GM19395 (cell line): ENCODE results near the gene MDN1.
A peak's percentile ranks its signal among the peaks of the same experiment; 100 is the strongest.
"Not testable (repeated sequence)": the region's sequence is repeated elsewhere in the genome, so short reads cannot be mapped to it uniquely, and the experiment has no call there.

ENCODE experiments used
- ATAC-seq: cut with Tn5 transposase; IDR thresholded peaks from one replicate; pipeline ENCODE4 v1.9.1; 2021; ENCODE audit warnings: mild to moderate bottlenecking, moderate library complexity; ENCODE audit not compliant: unreplicated experiment

Gene MDN1, protein sequence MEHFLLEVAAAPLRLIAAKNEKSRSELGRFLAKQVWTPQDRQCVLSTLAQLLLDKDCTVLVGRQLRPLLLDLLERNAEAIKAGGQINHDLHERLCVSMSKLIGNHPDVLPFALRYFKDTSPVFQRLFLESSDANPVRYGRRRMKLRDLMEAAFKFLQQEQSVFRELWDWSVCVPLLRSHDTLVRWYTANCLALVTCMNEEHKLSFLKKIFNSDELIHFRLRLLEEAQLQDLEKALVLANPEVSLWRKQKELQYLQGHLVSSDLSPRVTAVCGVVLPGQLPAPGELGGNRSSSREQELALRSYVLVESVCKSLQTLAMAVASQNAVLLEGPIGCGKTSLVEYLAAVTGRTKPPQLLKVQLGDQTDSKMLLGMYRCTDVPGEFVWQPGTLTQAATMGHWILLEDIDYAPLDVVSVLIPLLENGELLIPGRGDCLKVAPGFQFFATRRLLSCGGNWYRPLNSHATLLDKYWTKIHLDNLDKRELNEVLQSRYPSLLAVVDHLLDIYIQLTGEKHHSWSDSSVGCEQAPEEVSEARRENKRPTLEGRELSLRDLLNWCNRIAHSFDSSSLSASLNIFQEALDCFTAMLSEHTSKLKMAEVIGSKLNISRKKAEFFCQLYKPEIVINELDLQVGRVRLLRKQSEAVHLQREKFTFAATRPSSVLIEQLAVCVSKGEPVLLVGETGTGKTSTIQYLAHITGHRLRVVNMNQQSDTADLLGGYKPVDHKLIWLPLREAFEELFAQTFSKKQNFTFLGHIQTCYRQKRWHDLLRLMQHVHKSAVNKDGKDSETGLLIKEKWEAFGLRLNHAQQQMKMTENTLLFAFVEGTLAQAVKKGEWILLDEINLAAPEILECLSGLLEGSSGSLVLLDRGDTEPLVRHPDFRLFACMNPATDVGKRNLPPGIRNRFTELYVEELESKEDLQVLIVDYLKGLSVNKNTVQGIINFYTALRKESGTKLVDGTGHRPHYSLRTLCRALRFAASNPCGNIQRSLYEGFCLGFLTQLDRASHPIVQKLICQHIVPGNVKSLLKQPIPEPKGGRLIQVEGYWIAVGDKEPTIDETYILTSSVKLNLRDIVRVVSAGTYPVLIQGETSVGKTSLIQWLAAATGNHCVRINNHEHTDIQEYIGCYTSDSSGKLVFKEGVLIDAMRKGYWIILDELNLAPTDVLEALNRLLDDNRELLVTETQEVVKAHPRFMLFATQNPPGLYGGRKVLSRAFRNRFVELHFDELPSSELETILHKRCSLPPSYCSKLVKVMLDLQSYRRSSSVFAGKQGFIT (N-terminal part only)

DNA sequence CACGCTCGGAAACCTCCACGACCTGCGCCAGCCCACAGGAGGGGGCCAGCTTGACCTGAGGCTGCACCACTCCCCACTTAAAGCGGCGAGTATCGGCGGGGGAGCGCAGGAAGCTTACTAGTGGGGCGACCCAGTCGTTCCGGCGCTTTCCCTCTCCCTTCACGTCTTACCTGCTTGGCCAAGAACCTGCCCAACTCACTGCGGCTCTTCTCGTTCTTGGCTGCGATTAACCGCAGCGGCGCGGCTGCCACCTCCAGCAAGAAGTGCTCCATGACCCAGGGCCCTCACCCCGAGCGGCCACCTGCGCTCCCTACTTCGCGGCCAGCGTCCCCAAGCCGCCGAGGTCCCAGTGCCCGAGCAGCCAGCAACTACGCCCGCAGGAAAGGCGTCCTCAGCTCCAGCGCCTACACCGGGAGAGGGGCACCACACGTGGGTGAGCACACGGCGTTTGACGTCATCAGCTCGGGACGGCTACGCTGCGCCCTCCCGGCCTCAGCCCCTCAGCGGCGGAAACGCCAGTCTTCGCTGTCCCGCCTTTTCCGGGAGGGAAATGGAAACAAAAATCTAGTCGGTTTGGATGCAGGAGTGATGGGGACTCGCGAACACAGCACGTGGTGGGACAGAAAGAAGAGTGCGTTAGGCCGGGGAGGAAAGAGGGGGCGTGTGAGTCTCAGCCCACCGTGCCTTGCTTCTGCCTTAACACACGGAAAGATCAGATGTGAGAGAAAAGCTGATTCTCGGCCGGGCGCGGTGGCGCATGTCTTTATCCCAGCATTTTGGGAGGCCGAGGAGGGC, at the start of gene MDN1:
TSS of gene MDN1 (minus strand) at position 459 of the 795 bp plus-strand sequence. CDS start at position 272, 187 bp downstream.
- ATAC-seq: peak; percentile 95

DNA sequence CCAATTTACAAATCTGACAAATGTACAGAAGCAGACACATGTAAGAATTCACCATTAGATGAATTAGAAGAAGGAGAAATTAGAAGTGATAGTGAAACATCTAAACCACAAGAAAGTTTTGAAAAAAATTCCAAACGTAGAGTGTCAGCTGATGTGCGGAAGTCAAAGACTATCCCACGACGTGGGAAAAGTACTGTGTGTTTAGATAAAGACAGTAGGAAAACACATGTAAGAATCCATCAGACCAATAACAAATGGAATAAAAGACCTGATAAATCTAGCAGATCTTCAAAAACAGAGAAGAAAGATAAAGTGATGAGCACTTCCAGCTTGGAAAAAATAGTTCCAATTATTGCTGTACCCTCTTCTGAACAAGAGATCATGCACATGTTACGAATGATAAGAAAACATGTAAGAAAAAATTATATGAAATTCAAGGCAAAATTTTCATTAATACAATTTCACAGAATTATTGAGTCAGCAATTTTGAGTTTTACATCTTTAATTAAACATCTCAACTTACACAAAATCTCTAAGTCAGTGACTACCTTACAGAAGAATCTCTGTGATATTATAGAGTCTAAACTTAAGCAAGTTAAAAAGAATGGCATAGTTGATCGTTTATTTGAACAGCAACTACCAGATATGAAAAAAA, 46.6 kb upstream of the MDN1 start:
- no peak for ATAC-seq

DNA sequence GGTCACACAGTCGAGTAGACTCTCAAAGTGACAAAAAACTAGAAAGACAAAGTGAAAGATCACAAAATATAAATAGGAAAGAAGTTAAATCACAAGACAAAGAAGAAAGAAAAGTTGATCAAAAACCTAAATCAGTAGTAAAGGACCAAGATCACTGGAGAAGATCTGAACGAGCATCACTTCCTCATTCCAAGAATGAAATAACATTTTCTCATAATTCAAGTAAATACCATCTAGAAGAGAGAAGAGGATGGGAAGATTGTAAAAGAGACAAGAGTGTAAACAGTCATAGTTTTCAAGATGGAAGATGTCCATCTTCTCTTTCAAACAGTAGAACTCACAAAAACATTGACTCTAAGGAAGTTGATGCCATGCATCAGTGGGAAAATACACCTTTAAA, 43.1 kb upstream of the MDN1 start:
- peak; percentile 25 for ATAC-seq

DNA sequence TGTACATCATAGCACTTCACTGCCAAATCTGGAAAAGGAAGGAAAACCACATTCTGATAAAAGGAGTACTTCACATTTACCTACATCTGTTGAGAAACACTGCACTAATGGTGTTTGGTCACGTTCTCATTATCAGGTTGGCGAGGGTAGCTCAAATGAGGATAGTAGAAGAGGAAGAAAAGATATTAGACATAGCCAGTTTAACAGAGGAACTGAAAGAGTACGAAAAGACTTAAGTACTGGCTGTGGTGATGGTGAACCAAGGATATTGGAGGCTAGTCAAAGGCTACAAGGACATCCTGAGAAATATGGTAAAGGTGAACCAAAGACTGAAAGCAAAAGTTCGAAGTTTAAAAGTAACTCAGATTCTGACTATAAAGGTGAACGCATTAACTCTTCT, 42.7 kb upstream of the MDN1 start:
- peak; percentile 85 for ATAC-seq

DNA sequence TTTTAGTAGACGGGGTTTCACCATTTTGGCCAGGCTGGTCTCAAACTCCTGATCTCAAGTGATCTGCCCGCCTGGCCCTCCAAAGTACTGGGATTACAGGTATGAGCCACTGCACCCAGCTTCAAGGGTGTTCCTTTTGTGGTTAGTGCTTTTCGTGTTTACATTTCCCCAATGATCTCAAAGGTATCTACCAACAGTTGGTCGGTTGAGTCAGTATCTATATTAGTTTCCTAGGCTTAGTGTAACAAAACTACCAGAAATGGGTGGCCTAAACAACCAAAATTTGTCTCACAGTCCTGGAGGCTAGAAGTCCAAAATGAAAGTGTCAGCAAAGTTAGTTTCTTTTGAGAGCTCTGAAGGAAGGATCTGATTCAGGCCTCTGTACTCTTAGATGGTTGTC, 40.1 kb upstream of the MDN1 start:
- ATAC-seq: peak; percentile 55

DNA sequence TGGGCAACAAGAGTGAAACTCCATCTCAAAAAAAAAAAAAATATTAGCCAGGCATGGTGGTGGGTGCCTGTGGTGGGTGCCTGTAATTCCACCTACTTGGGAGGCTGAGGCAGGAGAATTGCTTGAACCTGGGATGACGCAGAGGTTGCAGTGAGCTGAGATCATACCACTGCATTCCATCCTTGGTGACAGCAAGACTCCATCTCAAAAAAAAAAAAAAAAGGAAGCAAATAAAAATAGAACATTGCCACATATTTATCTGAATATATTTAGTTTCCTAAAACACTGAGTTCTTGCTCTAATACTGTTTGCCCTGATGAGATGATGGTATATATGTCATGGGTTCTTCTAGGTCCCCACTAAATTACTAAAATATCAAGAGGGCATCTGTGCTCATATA, 38.4 kb upstream of the MDN1 start:
- no peak for ATAC-seq

DNA sequence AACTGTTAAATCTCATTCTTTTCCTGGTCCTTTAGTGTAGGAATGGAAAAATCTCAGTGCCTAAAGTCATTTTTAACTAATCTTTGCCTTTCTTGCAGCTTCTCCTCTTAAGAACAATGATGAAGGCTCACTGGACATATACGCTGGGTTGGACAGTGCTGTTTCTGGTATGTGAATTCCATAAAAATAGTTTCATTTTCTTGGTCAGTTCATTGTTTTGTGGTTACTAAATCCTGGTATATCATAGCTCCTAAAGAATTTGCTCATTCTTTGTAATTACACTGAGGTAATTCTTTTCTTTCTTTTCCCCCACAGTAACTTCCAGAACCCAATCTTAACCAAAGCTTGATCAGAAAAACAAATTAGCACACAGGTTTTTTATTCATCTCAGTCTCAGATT, 33.5 kb upstream of the MDN1 start:
- no peak for ATAC-seq

DNA sequence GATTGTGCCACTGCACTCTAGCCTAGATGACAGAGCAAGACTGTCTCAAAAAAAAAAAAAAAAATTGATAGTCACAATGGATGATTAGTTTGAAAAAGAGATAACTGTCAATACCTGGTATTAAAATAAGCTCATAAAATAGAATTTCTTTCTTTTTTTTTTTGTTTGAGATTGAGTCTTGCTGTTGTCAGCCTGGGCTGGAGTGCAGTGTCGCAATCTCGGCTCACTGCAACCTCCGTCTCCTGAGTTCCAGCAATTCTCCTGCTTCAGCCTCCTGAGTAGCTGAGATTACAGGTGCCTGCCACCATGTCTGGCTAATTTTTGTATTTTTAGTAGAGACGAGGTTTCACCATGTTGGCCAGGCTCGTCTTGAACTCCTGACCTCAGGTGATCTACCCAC, 27.9 kb upstream of the MDN1 start:
- ATAC-seq: not testable (repeated sequence)

DNA sequence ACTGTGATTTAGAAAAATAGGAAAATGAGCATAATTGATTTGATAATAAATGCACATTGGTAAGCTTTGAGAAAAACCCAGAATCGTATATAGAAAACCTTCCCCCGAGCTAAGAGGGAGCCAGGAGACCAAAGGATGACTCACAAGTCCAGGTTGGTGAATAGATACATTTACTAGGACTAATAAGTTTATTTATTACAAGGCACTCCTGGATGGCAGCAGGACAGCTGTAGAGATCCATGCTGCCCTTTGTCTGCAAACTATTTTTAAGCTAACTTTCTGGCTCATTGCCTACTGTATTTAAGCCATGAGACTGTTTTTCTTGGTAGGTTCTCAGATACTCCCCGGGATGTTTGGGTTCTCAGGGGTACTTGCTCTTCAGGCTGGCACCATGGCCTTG, 23.5 kb upstream of the MDN1 start:
- no peak for ATAC-seq

DNA sequence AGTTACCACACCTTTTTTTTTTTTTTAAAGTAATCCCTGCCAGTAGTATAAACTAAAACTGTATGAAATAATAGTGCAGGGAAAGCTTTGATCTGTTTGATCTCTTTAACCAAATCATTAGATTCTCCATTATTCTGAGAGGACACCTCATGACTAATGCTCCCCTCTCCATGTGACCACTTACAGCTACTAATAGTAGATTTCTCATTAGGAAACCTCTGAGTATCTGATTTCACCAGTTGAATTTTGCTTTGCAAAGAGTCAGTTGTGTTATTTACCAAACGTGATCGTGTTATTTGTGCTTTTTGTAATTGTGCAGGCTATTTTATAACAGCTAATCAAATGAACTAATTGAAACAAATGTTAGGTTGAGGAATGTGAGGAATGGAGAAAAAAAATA, 22.6 kb upstream of the MDN1 start:
- ATAC-seq: no peak

DNA sequence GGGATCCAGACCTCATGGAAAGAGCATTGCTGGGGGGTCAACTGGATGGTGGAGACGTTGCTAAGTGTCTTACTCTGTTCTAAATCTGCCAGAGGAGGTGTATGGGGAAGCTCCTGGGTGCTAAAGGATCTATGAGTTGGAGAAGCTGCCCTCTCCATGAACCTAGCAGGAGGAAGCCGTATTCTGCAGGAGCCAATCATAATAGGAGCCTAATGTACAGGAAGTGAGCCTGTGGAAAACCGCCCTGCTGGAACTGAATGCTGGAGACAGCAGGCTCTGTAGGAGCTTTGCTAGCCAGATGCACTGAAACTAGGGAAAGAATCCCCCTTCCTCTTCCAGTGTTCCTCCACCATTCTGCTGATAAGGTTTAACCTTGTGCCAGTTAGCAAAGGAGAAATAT, 20.9 kb upstream of the MDN1 start:
- no peak for ATAC-seq

DNA sequence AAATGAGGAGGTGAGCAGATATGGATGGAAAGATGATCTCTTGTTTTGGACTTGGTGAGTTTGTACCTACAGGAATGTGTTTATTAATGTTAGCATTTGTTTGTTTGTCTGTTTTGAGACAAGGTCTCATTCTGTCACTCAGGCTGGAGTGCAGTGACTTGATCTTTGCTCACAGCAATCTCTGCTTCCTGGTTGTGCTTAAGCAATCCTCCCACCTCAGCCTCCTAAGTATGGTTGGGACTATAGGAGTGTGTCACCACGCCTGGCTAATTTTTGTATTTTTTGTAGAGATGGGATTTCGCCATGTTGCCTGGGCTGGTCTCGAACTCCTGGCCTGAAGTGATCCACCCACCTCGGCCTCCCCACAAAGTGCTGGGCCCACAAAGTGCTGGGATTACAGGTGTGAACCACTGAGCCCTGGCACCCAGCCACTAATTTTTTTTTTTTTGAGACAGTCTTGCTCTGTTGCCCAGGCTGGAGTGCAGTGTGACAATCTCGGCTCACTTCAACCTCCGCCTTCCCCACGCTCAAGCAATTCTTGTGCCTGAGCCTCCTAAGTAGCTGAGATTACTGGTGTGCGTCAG, 17.1 kb upstream of the MDN1 start:
- ATAC-seq: no peak

DNA sequence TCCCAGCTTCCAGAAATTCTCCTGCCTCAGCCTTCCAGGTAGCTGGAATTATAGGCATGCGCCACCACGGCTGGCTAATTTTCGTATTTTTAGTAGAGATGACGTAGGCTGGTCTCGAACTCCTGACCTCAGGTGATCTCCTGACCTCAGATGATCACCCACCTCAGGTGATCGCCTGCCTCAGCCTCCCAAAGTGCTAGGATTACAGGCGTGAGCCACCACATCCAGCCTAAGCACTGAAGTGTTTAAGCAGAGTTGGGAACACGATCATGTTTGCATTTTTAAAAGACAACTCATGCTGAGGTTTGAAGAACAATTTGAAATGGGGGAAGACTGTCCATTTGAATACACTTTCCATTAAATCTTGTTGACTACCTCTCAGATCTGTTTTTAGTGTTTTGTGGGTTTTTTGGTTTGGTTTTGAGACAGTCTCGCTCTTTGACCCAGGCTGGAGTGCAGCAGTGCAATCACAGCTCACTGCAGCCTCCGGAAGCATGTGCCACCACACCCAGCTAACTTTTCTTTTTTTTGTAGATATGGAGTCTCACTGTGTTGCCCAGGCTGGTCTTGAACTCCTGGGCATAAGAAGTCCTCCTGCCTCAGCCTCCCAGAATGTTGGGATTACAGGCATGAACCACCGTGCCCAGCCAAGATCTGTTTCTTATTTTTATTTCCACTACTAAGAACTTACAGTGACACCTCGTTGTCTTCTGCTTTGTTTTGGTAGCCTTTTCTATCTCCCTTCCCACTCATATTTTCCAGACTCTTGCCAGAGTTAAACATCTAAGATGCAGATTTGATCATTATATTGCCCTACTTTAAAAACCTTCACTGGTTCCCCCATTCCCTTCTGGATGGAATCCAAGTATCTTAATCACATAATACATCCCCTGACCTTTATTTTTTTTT, 15.5 kb upstream of the MDN1 start:
- peak; percentile 99 for ATAC-seq

DNA sequence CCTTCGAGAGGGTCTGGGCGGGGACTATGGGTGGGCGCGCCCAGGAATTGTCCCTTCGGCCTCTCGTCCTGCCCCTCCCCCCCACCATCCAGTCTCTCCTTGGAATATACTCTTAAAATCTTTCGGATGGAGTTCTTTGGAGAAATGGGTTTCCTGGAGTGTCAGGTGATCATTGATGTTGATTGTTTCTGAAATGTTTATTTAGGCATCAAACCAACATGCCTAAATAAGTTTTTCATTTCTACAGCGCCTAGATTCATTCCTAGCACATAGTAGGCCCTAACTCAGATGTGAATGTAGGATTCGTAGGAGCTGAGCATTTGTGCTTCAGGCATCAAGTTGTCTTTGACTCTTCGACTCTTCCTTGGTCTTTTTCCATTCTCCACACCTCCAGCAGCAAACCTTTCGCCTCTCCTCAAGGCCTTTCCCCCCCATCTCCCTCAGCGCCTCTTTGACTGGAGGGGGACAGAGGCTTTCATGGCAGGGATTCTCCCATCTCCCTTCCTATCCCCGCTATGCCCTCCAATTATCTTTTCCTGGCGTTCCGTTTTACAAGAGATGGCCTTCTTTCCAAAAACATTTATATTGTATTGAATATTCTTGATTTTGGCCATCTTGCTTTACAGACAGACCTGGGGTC, 10.7 kb upstream of the MDN1 start:
- no peak for ATAC-seq

DNA sequence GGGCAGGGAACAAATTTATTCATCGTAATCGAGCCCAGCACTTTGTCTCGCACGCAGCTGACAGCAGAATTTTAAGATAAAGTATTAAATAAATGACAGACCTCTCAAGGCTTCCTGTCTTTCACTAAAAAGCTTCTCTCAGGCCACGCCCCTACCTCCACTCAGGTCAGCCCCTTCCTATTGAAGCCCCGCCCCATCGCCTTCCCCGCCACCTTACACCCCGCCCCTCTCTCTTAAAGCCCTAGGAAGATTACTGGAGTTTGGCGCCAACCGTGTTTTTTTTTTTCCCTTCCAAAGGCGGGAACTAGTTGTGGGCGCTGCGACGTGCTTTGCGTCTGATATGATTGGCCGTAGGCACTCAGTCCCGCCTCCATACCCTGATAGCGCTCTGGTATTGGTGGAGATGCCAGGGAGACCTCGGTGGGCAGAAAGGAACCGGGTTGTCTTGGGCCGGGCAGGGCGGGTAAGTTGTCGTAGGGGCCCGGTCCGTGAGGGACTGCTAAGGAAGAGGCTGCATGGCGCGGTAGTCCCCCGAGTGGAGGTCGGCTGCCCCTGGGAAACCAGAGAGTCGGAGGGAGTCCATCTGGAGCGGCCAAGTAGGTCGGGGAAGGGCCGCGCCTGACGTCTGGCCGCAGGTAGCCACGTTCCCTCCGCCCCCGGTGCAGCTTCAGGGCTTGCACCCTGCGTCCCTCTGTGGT, 10.0 kb upstream of the MDN1 start, which contains the start of gene CASP8AP2:
TSS of gene CASP8AP2 (plus strand) at position 409 of the 698 bp plus-strand sequence.
- peak; percentile 98 for ATAC-seq

DNA sequence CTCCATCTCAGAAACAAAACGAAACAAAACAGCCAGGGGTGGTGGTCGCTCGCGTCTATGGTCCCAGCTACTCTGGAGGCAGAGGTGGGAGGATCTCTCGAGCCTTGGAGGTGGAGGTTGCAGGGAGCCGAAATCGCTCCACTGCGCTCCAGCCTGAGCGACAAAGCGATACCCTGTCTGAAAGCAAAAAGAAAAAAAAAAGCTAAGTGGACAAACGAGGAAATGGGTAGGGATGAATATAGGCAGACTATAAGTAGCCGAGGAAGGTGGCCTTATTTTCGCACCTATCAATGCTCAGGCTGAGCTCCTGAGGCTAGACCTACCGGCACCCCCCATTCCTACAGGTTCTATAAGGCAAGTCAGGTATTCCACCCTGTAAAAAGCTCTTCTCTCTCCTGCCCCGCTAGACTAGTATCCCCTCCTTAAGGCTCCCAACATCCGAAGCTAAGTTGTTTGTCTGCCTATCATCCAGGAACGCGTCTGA, 9.4 kb upstream of the MDN1 start:
- ATAC-seq: peak; percentile 38

DNA sequence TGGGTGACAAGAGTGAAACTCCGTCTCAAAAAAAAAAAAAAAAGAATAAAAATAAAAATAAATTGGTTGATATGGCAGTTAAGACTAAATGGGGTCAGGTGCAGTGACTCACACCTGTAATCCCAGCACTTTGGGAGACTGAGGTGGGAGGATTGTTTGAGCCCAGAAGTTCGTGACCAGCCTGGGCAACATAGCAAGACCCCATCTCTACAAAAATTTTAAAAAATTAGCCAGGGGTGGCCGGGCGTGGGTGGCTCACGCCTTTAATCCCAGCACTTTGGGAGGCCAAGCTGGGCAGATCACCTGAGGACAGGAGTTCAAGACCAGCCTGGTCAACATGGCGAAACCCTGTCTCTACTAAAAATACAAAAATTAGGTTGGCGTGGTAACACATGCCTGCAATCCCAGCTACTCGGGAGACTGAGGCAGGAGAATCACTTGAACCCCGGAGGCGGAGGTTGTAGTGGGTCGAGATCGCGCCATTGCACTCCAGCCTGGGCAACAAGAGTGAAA, 8.9 kb upstream of the MDN1 start:
- not testable (repeated sequence) for ATAC-seq
